Measurements from ENCODE around the gene RNF34. TPM values are rescaled to one million over a fixed set of nuclear protein-coding genes. Genes with fewer than 3 reads are reported as not detected.

Gene RNF34
- total RNA-seq, 1 experiment from 2014 or later: 66.4 TPM

DNA sequence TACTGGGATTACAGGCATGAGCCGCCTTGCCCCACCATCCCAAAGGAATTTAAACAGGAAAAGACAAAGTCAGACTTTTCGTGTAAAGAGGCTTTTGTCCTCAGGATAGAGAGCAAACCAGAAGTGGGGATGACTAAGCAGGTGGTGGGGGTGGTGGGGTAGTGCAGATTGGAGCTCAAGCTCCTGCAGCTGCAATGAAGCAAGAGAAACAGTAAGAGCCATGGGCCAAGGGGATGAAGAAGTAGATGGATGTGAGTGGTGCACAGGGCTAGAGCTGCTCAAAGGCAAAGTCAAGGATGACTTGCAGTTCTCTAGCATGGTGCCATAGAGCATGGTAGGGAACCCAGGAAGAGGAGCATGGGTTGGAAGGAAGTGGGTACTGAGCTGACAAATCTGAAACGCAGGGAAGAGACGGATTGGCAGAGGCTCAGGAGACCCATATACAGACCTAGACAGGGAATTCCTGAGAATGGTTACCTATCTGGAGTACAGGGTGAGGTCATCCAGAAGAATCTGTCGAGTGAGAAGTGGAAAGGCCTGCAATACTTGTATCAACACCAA lies 11.4 kb upstream of the RNF34 start:
- WGBS (ENCODE audit: extremely low coverage, insufficient read length, low lambda C conversion rate): no CpG with 5 or more reads among the region's 5 CpGs
- Histone ChIP-seq H3K27me3 (ENCODE audit: insufficient read depth, low read length) (no peaks in the 10 kb centered on the region), H3K4ac (ENCODE audit: low read depth, low read length) (no peak overlapping the region), H4K8ac (replicated peaks; ENCODE audit: insufficient read length, low read depth, low read length) (no peak overlapping the region), H2BK12ac (ENCODE audit: insufficient read length, low read depth, low read length) (no peak overlapping the region), H3T11ph (ENCODE audit: low read length) (no peak overlapping the region), H3K18ac (ENCODE audit: insufficient read length, low read depth, low read length) (no peak overlapping the region), H2BK20ac (ENCODE audit: low read depth, low read length, poor library complexity, severe bottlenecking) (no peak overlapping the region), H3K79me2 (ENCODE audit: insufficient read depth, low read length) (0 out of 2 replicates have a peak, but pooled peaks cover 2% of the 10 kb centered on the region), H2BK5ac (ENCODE audit: insufficient read length, low read length) (no peak overlapping the region), H2BK15ac (ENCODE audit: low read depth, low read length) (no peak overlapping the region), H4K20me1 (ENCODE audit: control insufficient read depth, insufficient read depth, insufficient read length) (no peaks in the 10 kb centered on the region), H3K23ac (ENCODE audit: insufficient read length, low read depth, low read length) (no peak overlapping the region), H3K23me2 (ENCODE audit: insufficient read length, low read depth, low read length, poor library complexity, severe bottlenecking) (no peaks in the 10 kb centered on the region), H4K5ac (ENCODE audit: insufficient read length, low read depth, low read length) (no peak overlapping the region), H3K56ac (ENCODE audit: insufficient read length, low read depth, low read length) (no peak overlapping the region), H2AK5ac (ENCODE audit: insufficient read length, low read length) (no peak overlapping the region), H3K27ac (ENCODE audit: insufficient read length, low read depth, low read length) (no peak overlapping the region), H3K4me1 (ENCODE audit: insufficient read depth, low read length) (peaks cover 4% of the 10 kb centered on the region; the same call in 1 of the 2 replicates), H3K9me3 (ENCODE audit: control insufficient read depth, low read depth, low read length) (no peaks in the 10 kb centered on the region), H4K91ac (ENCODE audit: insufficient read length, low read depth, low read length) (no peak overlapping the region), H3K4me2 (ENCODE audit: insufficient read depth, insufficient read length, low read length) (no peak overlapping the region), H2AFZ (ENCODE audit: low read length) (no peak overlapping the region), H3K79me1 (ENCODE audit: insufficient read depth, low read depth, low read length, poor library complexity, severe bottlenecking) (no peaks in the 10 kb centered on the region), H2BK120ac (ENCODE audit: low read depth, low read length, poor library complexity, severe bottlenecking) (no peak overlapping the region), H3K14ac (ENCODE audit: insufficient read depth, low read length) (no peak overlapping the region), H3K9ac (ENCODE audit: extremely low read depth, insufficient read length, low read length) (no peak overlapping the region)
- no peak overlapping the region for H3K27ac Mint-ChIP-seq
- TF ChIP-seq, protein P1, sequence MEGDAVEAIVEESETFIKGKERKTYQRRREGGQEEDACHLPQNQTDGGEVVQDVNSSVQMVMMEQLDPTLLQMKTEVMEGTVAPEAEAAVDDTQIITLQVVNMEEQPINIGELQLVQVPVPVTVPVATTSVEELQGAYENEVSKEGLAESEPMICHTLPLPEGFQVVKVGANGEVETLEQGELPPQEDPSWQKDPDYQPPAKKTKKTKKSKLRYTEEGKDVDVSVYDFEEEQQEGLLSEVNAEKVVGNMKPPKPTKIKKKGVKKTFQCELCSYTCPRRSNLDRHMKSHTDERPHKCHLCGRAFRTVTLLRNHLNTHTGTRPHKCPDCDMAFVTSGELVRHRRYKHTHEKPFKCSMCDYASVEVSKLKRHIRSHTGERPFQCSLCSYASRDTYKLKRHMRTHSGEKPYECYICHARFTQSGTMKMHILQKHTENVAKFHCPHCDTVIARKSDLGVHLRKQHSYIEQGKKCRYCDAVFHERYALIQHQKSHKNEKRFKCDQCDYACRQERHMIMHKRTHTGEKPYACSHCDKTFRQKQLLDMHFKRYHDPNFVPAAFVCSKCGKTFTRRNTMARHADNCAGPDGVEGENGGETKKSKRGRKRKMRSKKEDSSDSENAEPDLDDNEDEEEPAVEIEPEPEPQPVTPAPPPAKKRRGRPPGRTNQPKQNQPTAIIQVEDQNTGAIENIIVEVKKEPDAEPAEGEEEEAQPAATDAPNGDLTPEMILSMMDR (conservative IDR thresholded peaks at IDR 0.05): no peak
- no peaks in the 10 kb centered on the region for H3K36me3 Mint-ChIP-seq (ENCODE audit: insufficient read depth in 1 of 3, low read depth in 3 of 3)
- no peak overlapping the region for H3K4me3 Mint-ChIP-seq
- H3K9me3 Mint-ChIP-seq: no peaks in the 10 kb centered on the region
- no peak for DNase-seq
- peaks cover 4% of the 10 kb centered on the region in 2 experiments; a peak in 1 of 4 replicates for H3K4me1 Mint-ChIP-seq
- H3K27me3 Mint-ChIP-seq (ENCODE audit: low read depth): peaks cover 2% of the 10 kb centered on the region; the same call in 1 of the 2 replicates

Measured in H9 (cell line).